HEK293 (cell line): Measurements from ENCODE around the gene PRR5.

Experiments
- CTCF ChIA-PET: fragments of 350-600 bp; formaldehyde crosslinking; extraction: SDS; loops from one replicate; lab custom pipeline; 2021; ENCODE audit warnings: antibody characterized with exemption; lab: Yijun Ruan, JAX
- POLR2A ChIA-PET: fragments of 300-600 bp; formaldehyde crosslinking; extraction: SDS; loops from one replicate; lab custom pipeline; 2020; ENCODE audit warnings: antibody characterized with exemption, inconsistent platforms; lab: Yijun Ruan, JAX
- H3K27ac ChIP-seq: fragments of 200-500 bp; sonication (Bioruptor generic); 2 replicates; pipeline ENCODE4 v1.5.1; 2014; ENCODE audit warnings: low read depth, low read length, control low read depth, inconsistent platforms; ENCODE audit errors: extremely low read depth
- H3K36me3 ChIP-seq, 2 experiments: fragments of 200-500 bp in 1 of 2; sonication (Bioruptor generic) in 1 of 2; 1 replicate in 1 of 2; 2 replicates in 1 of 2; pipeline ENCODE4 v1.5.1; 2014 to 2017; ENCODE audit warnings: inconsistent platforms in 2 of 2, low read length in 2 of 2; ENCODE audit not compliant: control insufficient read depth in 2 of 2, insufficient read depth in 1 of 2
- H3K4me1 ChIP-seq: fragments of 200-500 bp; sonication (Bioruptor generic); 2 replicates; pipeline ENCODE4 v1.5.1; 2014; ENCODE audit warnings: mild to moderate bottlenecking, low read length, inconsistent platforms; ENCODE audit not compliant: control insufficient read depth, insufficient read depth
- H3K4me3 ChIP-seq: 2 replicates; pipeline ENCODE4 v1.5.1; 2011; ENCODE audit warnings: low read depth, mild to moderate bottlenecking, control low read depth, low read length, moderate library complexity
- H3K9me3 ChIP-seq: fragments of 200-500 bp; sonication (Bioruptor generic); 2 replicates; pipeline ENCODE4 v1.5.1; 2014; ENCODE audit warnings: low read depth, low read length, inconsistent platforms; ENCODE audit not compliant: control insufficient read depth, insufficient read depth
- GLI2 ChIP-seq: fragments of 450-650 bp; formaldehyde crosslinking; IDR thresholded peaks from 2 replicates; pipeline ENCODE4; 2017; ENCODE audit warnings: missing biosample characterization, missing genetic modification characterization, low read depth, borderline replicate concordance
- HIC1 ChIP-seq: fragments of 450-650 bp; formaldehyde crosslinking; IDR thresholded peaks from 2 replicates; pipeline ENCODE4 v1.5.1; 2016; ENCODE audit warnings: missing biosample characterization, missing genetic modification characterization
- HOXC10 ChIP-seq: sonication (generic); formaldehyde crosslinking; IDR thresholded peaks from 2 replicates; pipeline ENCODE4 v1.8.1; 2023; ENCODE audit warnings: mild to moderate bottlenecking, missing genetic modification reagents
- KLF1 ChIP-seq: fragments of 450-650 bp; formaldehyde crosslinking; IDR thresholded peaks from 2 replicates; pipeline ENCODE4 v1.5.1; 2016; ENCODE audit warnings: missing biosample characterization, missing genetic modification characterization
- KLF8 ChIP-seq: fragments of 450-650 bp; formaldehyde crosslinking; IDR thresholded peaks from 2 replicates; pipeline ENCODE4 v1.5.1; 2016; ENCODE audit warnings: missing biosample characterization, missing genetic modification characterization
- ZEB2 ChIP-seq: fragments of 450-650 bp; formaldehyde crosslinking; IDR thresholded peaks from 2 replicates; pipeline ENCODE4 v1.5.1; 2016; ENCODE audit warnings: missing biosample characterization, missing genetic modification characterization
- ZNF133 ChIP-seq: fragments of 450-650 bp; formaldehyde crosslinking; IDR thresholded peaks from 2 replicates; pipeline ENCODE4 v1.5.1; 2016; ENCODE audit warnings: missing biosample characterization, missing genetic modification characterization
- ZNF211 ChIP-seq: fragments of 450-650 bp; formaldehyde crosslinking; IDR thresholded peaks from 2 replicates; pipeline ENCODE4 v1.5.1; 2016; ENCODE audit warnings: low read depth, missing biosample characterization, missing genetic modification characterization
- ZNF521 ChIP-seq: fragments of 450-650 bp; formaldehyde crosslinking; IDR thresholded peaks from 2 replicates; pipeline ENCODE4 v1.5.1; 2017; ENCODE audit warnings: missing biosample characterization, mild to moderate bottlenecking, missing genetic modification characterization
- ZNF558 ChIP-seq: fragments of 450-650 bp; formaldehyde crosslinking; IDR thresholded peaks from 2 replicates; pipeline ENCODE4 v1.5.1; 2016; ENCODE audit warnings: missing biosample characterization, missing genetic modification characterization
- ZNF626 ChIP-seq: fragments of 450-650 bp; sonication (Bioruptor Pico); formaldehyde crosslinking; IDR thresholded peaks from 2 replicates; pipeline ENCODE4 v1.5.1; 2018; ENCODE audit warnings: missing biosample characterization, missing genetic modification characterization, inconsistent platforms
- ZNF701 ChIP-seq: fragments of 450-650 bp; formaldehyde crosslinking; IDR thresholded peaks from 2 replicates; pipeline ENCODE4 v1.5.1; 2016; ENCODE audit warnings: missing biosample characterization, missing genetic modification characterization
- ZNF747 ChIP-seq: fragments of 450-650 bp; formaldehyde crosslinking; IDR thresholded peaks from 2 replicates; pipeline ENCODE4 v1.5.1; 2016; ENCODE audit warnings: missing biosample characterization, missing genetic modification characterization
- ZSCAN16 ChIP-seq: fragments of 450-650 bp; formaldehyde crosslinking; IDR thresholded peaks from 2 replicates; pipeline ENCODE4 v1.5.1; 2016; ENCODE audit warnings: missing biosample characterization, missing genetic modification characterization
- TF ChIP-seq, protein P1 (sequence below): fragments of 450-650 bp; formaldehyde crosslinking; IDR thresholded peaks from 2 replicates; pipeline ENCODE4 v1.5.1; 2016; ENCODE audit warnings: missing biosample characterization, missing genetic modification characterization

The PRR5 gene

DNA sequence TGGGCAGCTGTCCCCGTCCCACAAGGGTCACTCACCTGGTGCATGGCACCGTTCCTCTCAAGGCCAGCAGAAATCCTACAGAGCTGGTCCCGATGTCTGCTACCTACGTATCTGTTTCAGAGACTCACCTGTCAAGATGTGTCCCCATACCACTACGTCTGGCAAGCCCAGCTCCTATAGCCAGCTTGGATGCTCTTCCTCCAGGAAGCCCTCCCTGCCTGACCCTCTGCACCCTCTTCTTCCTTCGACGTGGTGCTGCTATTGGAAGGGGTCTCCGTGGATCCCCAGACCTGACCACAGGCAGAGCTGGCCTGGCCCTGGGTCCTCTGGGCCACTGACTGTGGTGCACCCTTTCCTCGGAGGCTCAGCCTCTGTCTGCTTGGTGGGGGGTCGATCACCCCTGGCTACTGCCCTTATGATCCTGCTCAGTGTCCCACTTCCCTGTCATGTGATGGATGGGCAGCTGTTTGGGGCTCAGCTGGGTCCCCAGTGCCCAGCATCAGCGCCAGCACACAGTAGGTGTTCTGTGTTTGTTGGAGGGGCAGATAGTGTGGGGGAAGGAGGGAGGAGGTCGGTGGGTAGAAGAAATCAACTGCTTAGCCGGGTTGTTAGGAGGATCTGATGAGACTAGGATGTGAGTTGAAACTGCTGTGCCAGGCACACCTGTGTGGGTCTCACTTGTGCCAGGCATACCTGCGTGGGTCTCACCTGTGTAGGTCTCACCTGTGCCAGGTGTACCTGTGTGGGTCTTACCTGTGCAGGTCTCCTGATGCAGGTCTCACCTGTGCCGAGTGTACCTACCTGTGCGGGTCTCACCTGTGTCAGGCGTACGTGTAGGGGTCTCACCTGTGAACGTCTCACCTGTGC is 28.7 kb downstream of the PRR5 start:
- ChIA-PET CTCF (interaction anchor here (0.6 to 0.9 kb wide), 2 partner anchors 26 to 41 kb away, joined by 3 to 5 read pairs; no protein-coding TSS in a partner anchor), POLR2A (interaction anchor here (1.3 to 2.0 kb wide), 2 partner anchors 9 to 27 kb away, joined by 4 read pairs; no protein-coding TSS in a partner anchor)
- TF ChIP-seq HOXC10 (CRISPR knock-in tag) (no peak), ZNF521 (tag by site-specific recombination) (no peak), ZEB2 (tag by site-specific recombination) (peak; percentile 100), ZNF747 (no peak), KLF1 (no peak), ZNF558 (tag by site-specific recombination) (no peak), GLI2 (tag by site-specific recombination) (no peak), ZNF701 (tag by site-specific recombination) (no peak), ZNF626 (no peak), HIC1 (0 out of 2 replicates have a peak, but pooled peaks have one; percentile 8), ZNF133 (tag by site-specific recombination) (no peak), KLF8 (tag by site-specific recombination) (no peak), ZNF211 (tag by site-specific recombination) (no peak)
- TF ChIP-seq, protein P1, sequence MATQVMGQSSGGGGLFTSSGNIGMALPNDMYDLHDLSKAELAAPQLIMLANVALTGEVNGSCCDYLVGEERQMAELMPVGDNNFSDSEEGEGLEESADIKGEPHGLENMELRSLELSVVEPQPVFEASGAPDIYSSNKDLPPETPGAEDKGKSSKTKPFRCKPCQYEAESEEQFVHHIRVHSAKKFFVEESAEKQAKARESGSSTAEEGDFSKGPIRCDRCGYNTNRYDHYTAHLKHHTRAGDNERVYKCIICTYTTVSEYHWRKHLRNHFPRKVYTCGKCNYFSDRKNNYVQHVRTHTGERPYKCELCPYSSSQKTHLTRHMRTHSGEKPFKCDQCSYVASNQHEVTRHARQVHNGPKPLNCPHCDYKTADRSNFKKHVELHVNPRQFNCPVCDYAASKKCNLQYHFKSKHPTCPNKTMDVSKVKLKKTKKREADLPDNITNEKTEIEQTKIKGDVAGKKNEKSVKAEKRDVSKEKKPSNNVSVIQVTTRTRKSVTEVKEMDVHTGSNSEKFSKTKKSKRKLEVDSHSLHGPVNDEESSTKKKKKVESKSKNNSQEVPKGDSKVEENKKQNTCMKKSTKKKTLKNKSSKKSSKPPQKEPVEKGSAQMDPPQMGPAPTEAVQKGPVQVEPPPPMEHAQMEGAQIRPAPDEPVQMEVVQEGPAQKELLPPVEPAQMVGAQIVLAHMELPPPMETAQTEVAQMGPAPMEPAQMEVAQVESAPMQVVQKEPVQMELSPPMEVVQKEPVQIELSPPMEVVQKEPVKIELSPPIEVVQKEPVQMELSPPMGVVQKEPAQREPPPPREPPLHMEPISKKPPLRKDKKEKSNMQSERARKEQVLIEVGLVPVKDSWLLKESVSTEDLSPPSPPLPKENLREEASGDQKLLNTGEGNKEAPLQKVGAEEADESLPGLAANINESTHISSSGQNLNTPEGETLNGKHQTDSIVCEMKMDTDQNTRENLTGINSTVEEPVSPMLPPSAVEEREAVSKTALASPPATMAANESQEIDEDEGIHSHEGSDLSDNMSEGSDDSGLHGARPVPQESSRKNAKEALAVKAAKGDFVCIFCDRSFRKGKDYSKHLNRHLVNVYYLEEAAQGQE (tag by site-specific recombination) = no peak

GRCh38 chr22:44731357-44731970 is 29.5 kb downstream of the PRR5 start:
- TF ChIP-seq ZEB2 (tag by site-specific recombination) (peak; percentile 98; the same call in 1 of the 2 replicates), ZSCAN16 (tag by site-specific recombination) (no peak)
- ChIA-PET CTCF (interaction anchor here (0.6 to 0.9 kb wide), 2 partner anchors 25 to 42 kb away, joined by 3 to 5 read pairs; no protein-coding TSS in a partner anchor), POLR2A (interaction anchor here (2.0 kb wide), 1 partner anchor 28 kb away, joined by 4 read pairs; no protein-coding TSS in a partner anchor)
- H3K36me3 ChIP-seq = peaks cover 0 to 16% of the 10 kb centered on the region in 2 experiments; a peak in 1 of 3 replicates
- no peaks in the 10 kb centered on the region for H3K9me3 ChIP-seq
- no peak overlapping the region for H3K4me3 ChIP-seq
- no peak overlapping the region for H3K27ac ChIP-seq
- H3K4me1 ChIP-seq = no peaks in the 10 kb centered on the region

More for the DNA sequence above, 28.7 kb downstream of the PRR5 start:
- Histone ChIP-seq H3K4me3 (no peak overlapping the region), H3K9me3 (no peaks in the 10 kb centered on the region), H3K36me3 (peaks cover 0 to 20% of the 10 kb centered on the region in 2 experiments; a peak in 1 of 3 replicates), H3K4me1 (no peaks in the 10 kb centered on the region), H3K27ac (no peak overlapping the region)
